Endothelial cell of umbilical vein (primary cell): Measurements from ENCODE around the gene S100A1. TPM values are rescaled to one million over a fixed set of nuclear protein-coding genes. Genes with fewer than 3 reads are reported as not detected.

Experiments used
- BruUV-seq: library from RNA; stranded (reverse); fragments of 400-500 nt; replicated peaks from 2 replicates; lab custom pipeline; 2021; lab: Mats Ljungman, UMichigan
- CTCF ChIA-PET: fragments of 300-600, 350-600 bp; sonication (Branson Sonifier 250); formaldehyde crosslinking; loops from one replicate; lab custom pipeline; 2021; ENCODE audit warnings: antibody characterized with exemption, inconsistent platforms; lab: Charles Lee
- POLR2A ChIA-PET: fragments of 300-600, 350-600 bp; sonication (Branson Sonifier 250); formaldehyde crosslinking; loops from one replicate; lab custom pipeline; 2021; ENCODE audit warnings: antibody characterized with exemption, inconsistent platforms; lab: Charles Lee
- DNase-seq: peaks from one replicate; pipeline ENCODE4 v3.0.0-alpha.2; 2011; ENCODE audit warnings: low read depth, low spot score
- FAIRE-seq: peaks from 2 replicates; lab custom pipeline; 2011; peaks lifted over from hg19 to GRCh38; lab: Jason Lieb, UNC
- H2AFZ ChIP-seq: 2 replicates; pipeline ENCODE4 v1.6.0; 2012; ENCODE audit warnings: low read depth, low read length, control low read depth, inconsistent platforms
- H3K27ac ChIP-seq: 2 replicates; pipeline ENCODE4 v1.5.1; 2011; ENCODE audit warnings: low read depth, mild to moderate bottlenecking, control low read depth, low read length, moderate library complexity; ENCODE audit not compliant: insufficient read depth
- H3K27me3 ChIP-seq, 2 experiments: 2 replicates each; pipeline versions ENCODE4 v1.6.0 to v1.6.1; 2011; ENCODE audit warnings: low read length in 2 of 2, mixed read lengths in 1 of 2; ENCODE audit not compliant: control insufficient read depth in 2 of 2, insufficient read depth in 2 of 2
- H3K36me3 ChIP-seq, 2 experiments: 2 replicates in 1 of 2; 3 replicates in 1 of 2; pipeline ENCODE4 v1.5.1; 2011; ENCODE audit warnings: low read length in 2 of 2, mild to moderate bottlenecking in 1 of 2, moderate library complexity in 1 of 2; ENCODE audit not compliant: control insufficient read depth in 2 of 2, insufficient read depth in 2 of 2; ENCODE audit errors: extremely low read depth in 1 of 2
- H3K4me1 ChIP-seq: 3 replicates; pipeline ENCODE4 v1.5.1; 2011; ENCODE audit warnings: mild to moderate bottlenecking, low read length; ENCODE audit not compliant: control insufficient read depth, insufficient read depth; ENCODE audit errors: extremely low read depth
- H3K4me2 ChIP-seq: 2 replicates; pipeline ENCODE4 v1.6.1; 2011; ENCODE audit warnings: low read length, control low read depth, mixed read lengths; ENCODE audit not compliant: insufficient read depth
- H3K4me3 ChIP-seq, 3 experiments: fragments of 200-600 bp in 1 of 3; sonication (generic), shearing (Covaris generic) in 1 of 3; replicated peaks in 1 of 3; 2 replicates each; pipeline ENCODE4 v1.5.1; 2011 to 2016; ENCODE audit warnings: control low read depth in 3 of 3, low read length in 3 of 3, mild to moderate bottlenecking in 2 of 3, inconsistent platforms in 1 of 3, low read depth in 1 of 3, moderate library complexity in 1 of 3; ENCODE audit not compliant: insufficient read depth in 1 of 3
- H3K79me2 ChIP-seq: 2 replicates; pipeline ENCODE4 v1.6.0; 2012; ENCODE audit warnings: low read length, inconsistent platforms; ENCODE audit not compliant: control insufficient read depth, insufficient read depth
- H3K9ac ChIP-seq: replicated peaks from 2 replicates; pipeline ENCODE3; 2011; ENCODE audit warnings: low read length, control low read depth; ENCODE audit not compliant: insufficient read depth; ENCODE audit errors: extremely low read depth
- H3K9me1 ChIP-seq: replicated peaks from 3 replicates; pipeline ENCODE4 v1.6.0; 2011; ENCODE audit warnings: mild to moderate bottlenecking, low read length; ENCODE audit not compliant: control insufficient read depth, insufficient read depth; ENCODE audit errors: extremely low read depth
- H3K9me3 ChIP-seq: replicated peaks from 2 replicates; pipeline ENCODE4 v1.5.1; 2012; ENCODE audit warnings: low read length, inconsistent platforms; ENCODE audit not compliant: control insufficient read depth, insufficient read depth
- H4K20me1 ChIP-seq: replicated peaks from 2 replicates; pipeline ENCODE3; 2011; ENCODE audit warnings: mild to moderate bottlenecking, low read length; ENCODE audit not compliant: control insufficient read depth, insufficient read depth; ENCODE audit errors: extremely low read depth
- EZH2 ChIP-seq: IDR thresholded peaks from 2 replicates; pipeline ENCODE4 v1.6.1; 2012; ENCODE audit warnings: borderline replicate concordance, low read depth, mild to moderate bottlenecking, moderate library complexity, low read length, inconsistent platforms; ENCODE audit not compliant: severe bottlenecking
- FOS ChIP-seq: IDR thresholded peaks from 2 replicates; pipeline ENCODE4 v1.6.1; 2011; ENCODE audit warnings: mild to moderate bottlenecking, low read length, moderate library complexity, borderline replicate concordance; ENCODE audit not compliant: insufficient read depth
- GATA2 ChIP-seq: IDR thresholded peaks from 2 replicates; pipeline ENCODE4 v1.7.0; 2011; ENCODE audit warnings: low read depth, mild to moderate bottlenecking, moderate library complexity, mixed read lengths, low read length; ENCODE audit not compliant: insufficient read length, insufficient read depth
- JUN ChIP-seq: IDR thresholded peaks from 2 replicates; pipeline ENCODE4 v1.6.1; 2011; ENCODE audit warnings: borderline replicate concordance, low read depth; ENCODE audit not compliant: insufficient read length, insufficient read depth
- MYC ChIP-seq: IDR thresholded peaks from one replicate; pipeline ENCODE4 v1.6.1; 2011; ENCODE audit warnings: mild to moderate bottlenecking, low read depth, low read length
- POLR2A ChIP-seq: IDR thresholded peaks from 2 replicates; pipeline ENCODE4 v1.6.1; 2012; ENCODE audit warnings: low read depth, mild to moderate bottlenecking, control low read depth, low read length
- POLR2AphosphoS5 ChIP-seq: IDR thresholded peaks from 2 replicates; pipeline ENCODE4 v1.6.1; 2012; ENCODE audit warnings: low read depth, mild to moderate bottlenecking, control low read depth, low read length, moderate library complexity; ENCODE audit not compliant: insufficient read depth
- dilution Hi-C: fragments of 300-500 bp; cut with MboI; formaldehyde crosslinking; loops from one replicate; pipeline ENCODE4 v1.15.0; 2019; ENCODE audit warnings: low sequenced_read_pairs; ENCODE audit not compliant: extremely low pct_ligation_motif_present
- intact Hi-C: fragments of 100-400 bp; cut with micrococcal nuclease; formaldehyde crosslinking; loops from one replicate; pipeline ENCODE4 v1.10.0; 2022
- polyA plus RNA-seq, 4 experiments: library from polyadenylated mRNA; depleted of rRNA in 3 of 4; stranded (reverse) in 3 of 4; unstranded in 1 of 4; fragments of >200 nt; gene quantifications; 2 replicates each; pipeline versions ENCODE4 v1.2.1 to v1.2.3, GENCODE V29; 2011 to 2012; ENCODE audit warnings: missing spikeins in 1 of 4
- total RNA-seq: library from RNA; stranded (reverse); gene quantifications from 2 replicates; pipeline ENCODE4 v1.2.3, GENCODE V29; 2021
- TF ChIP-seq, protein P1 (sequence below): IDR thresholded peaks from 2 replicates; pipeline ENCODE4 v1.6.1; 2011; ENCODE audit not compliant: insufficient read depth, insufficient read length
- TF ChIP-seq, protein P2 (sequence below), 2 donors: IDR thresholded peaks; 1 replicate in 1 of 2; 2 replicates in 1 of 2; pipeline ENCODE4 v1.5.1; 2011; ENCODE audit warnings: low read length in 2 of 2, mild to moderate bottlenecking in 2 of 2, moderate library complexity in 2 of 2, control low read depth in 1 of 2, inconsistent platforms in 1 of 2, low read depth in 1 of 2; ENCODE audit not compliant: insufficient read depth in 1 of 2; ENCODE audit errors: extremely low read depth in 1 of 2

The S100A1 gene
- total and polyA plus RNA-seq, 2 donors (not counting 3 experiments of a cell fraction or from before 2014, with no cell fraction given): not detected

DNA sequence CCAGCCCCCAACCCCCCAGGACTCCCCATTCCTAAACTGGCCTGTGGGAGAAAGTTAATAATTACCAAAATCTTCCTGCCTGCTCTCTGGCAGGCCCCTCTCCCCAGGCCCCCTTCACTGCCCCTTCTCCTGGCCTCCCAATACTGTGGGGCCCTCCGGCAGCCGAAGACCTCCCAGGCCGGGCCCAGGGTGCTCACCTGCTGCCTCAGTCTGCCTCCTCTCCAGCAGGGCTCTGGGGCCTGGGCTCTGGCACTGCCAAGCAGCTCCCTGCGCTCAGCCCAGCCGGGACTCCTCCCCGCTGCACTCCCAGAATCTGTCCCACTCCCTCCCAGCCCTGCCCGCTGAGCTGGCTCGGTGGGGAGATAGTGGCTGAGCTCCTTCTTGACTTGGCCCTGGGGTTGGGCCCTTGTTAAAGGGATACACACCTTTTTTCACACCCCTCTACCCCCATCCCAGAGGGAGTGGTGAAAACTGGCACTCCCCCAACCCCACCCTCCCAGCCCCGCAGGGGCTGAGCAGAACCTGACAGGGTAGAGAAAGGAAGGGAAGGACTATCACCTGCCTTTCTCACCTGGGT is 15.4 kb upstream of the S100A1 start, which contains the start of gene S100A16:
Gene S100A16 (minus strand): TSS at position 383 of the 577 bp plus-strand sequence. CDS start 4,986 bp downstream, outside the sequence.
- Histone ChIP-seq H3K9me3 (no peaks in the 10 kb centered on the region), H3K4me2 (peak within 1 kb of the TSS; percentile 51), H3K79me2 (peaks cover 31% of the 10 kb centered on the region), H2AFZ (no peak within 1 kb of the TSS), H3K27me3 (no peaks in the 10 kb centered on the region), H3K9me1 (no peaks in the 10 kb centered on the region), H3K36me3 (peaks cover 0 to under 1% of the 10 kb centered on the region in 2 experiments), H3K4me3 (peak within 1 kb of the TSS; percentile 32 to 62 (median 37)), H3K9ac (peak within 1 kb of the TSS; percentile 70), H3K4me1 (peaks cover 24% of the 10 kb centered on the region), H3K27ac (peak within 1 kb of the TSS; percentile 42), H4K20me1 (no peaks in the 10 kb centered on the region)
- POLR2A ChIA-PET: interaction anchor here (0.6 to 2.0 kb wide), 4 partner anchors 11 to 41 kb away, joined by 3 to 9 read pairs (median 6); partner anchors contain the start of genes CHTOP, S100A1 and S100A13
- CTCF ChIA-PET: interaction anchor here (0.7 to 7.7 kb wide), 7 partner anchors 9 to 103 kb away, joined by 3 to 54 read pairs (median 6); partner anchors contain the start of gene S100A13
- BruUV-seq: no TSS peak
- intact Hi-C loops (no loop called here), dilution Hi-C loops (no loop called here)
- peak; percentile 35 for FAIRE-seq
- peak; percentile 30 for DNase-seq
- TF ChIP-seq EZH2 (no peak), POLR2AphosphoS5 (peak; percentile 34)

DNA sequence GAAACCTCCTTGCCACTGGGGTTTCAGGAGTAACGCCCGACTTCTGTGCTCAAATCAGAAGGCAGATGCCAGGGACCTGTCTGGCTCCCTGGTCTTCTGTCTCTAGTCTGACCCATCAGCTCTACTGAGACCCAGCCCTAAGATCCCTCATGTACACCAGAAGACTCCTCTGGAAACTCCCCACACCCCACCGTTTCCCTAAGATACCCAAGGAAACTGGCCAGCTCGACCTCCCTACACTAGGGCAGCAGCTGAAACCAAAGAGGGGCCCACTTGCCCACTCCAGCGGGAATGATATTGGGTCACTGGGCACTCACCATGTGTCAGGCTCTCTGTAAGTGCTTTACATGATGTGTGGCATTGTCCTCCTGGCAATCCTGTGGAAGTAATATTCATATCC is 14.8 kb upstream of the S100A1 start:
- no peaks in the 10 kb centered on the region for H3K36me3 ChIP-seq
- H4K20me1 ChIP-seq: no peaks in the 10 kb centered on the region
- DNase-seq (no peak), FAIRE-seq (no peak)
- no peaks in the 10 kb centered on the region for H3K9me1 ChIP-seq
- no peak overlapping the region for H3K4me2 ChIP-seq
- H3K9me3 ChIP-seq: no peaks in the 10 kb centered on the region
- dilution Hi-C loops (no loop called here), intact Hi-C loops (no loop called here)
- TF ChIP-seq JUN (no peak), MYC (no peak), EZH2 (no peak), FOS (no peak), POLR2AphosphoS5 (no peak), GATA2 (no peak), POLR2A (no peak)
- TF ChIP-seq, protein P1, sequence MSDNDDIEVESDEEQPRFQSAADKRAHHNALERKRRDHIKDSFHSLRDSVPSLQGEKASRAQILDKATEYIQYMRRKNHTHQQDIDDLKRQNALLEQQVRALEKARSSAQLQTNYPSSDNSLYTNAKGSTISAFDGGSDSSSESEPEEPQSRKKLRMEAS: no peak
- TF ChIP-seq, protein P2, sequence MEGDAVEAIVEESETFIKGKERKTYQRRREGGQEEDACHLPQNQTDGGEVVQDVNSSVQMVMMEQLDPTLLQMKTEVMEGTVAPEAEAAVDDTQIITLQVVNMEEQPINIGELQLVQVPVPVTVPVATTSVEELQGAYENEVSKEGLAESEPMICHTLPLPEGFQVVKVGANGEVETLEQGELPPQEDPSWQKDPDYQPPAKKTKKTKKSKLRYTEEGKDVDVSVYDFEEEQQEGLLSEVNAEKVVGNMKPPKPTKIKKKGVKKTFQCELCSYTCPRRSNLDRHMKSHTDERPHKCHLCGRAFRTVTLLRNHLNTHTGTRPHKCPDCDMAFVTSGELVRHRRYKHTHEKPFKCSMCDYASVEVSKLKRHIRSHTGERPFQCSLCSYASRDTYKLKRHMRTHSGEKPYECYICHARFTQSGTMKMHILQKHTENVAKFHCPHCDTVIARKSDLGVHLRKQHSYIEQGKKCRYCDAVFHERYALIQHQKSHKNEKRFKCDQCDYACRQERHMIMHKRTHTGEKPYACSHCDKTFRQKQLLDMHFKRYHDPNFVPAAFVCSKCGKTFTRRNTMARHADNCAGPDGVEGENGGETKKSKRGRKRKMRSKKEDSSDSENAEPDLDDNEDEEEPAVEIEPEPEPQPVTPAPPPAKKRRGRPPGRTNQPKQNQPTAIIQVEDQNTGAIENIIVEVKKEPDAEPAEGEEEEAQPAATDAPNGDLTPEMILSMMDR (IDR thresholded peaks at IDR 0.05; ENCODE audit: extremely low read depth in 1 of 2, insufficient read depth in 1 of 2, low read depth in 1 of 2, low read length in 2 of 2): no peak
- no peak overlapping the region for H3K9ac ChIP-seq
- BruUV-seq: no TSS peak
- H3K27ac ChIP-seq: no peak overlapping the region
- H3K79me2 ChIP-seq: peaks cover 25% of the 10 kb centered on the region
- peaks cover 19% of the 10 kb centered on the region for H3K4me1 ChIP-seq
- no peaks in the 10 kb centered on the region for H3K27me3 ChIP-seq
- no peak overlapping the region for H2AFZ ChIP-seq
- POLR2A ChIA-PET: interaction anchor here (1.1 to 2.0 kb wide), 3 partner anchors 14 to 41 kb away, joined by 3 to 9 read pairs (median 5); partner anchors contain the start of genes CHTOP, S100A1 and S100A13
- no peak overlapping the region for H3K4me3 ChIP-seq
- CTCF ChIA-PET: interaction anchor here (1.7 to 7.7 kb wide), 5 partner anchors 8 to 80 kb away, joined by 6 to 54 read pairs (median 20); partner anchors contain the start of genes S100A1 and S100A13
